Hepatocyte (in vitro differentiated cells): Measurements from ENCODE around the gene FERMT3. TPM values are rescaled to one million over a fixed set of nuclear protein-coding genes. Genes with fewer than 3 reads are reported as not detected.

Experiments
- DNase-seq: peaks from one replicate; pipeline ENCODE4 v3.0.0-alpha.2; 2016; ENCODE audit warnings: low spot score
- H2AFZ ChIP-seq: fragments of 200-600 bp; sonication (generic); 2 replicates; pipeline ENCODE4 v1.6.0; 2016; ENCODE audit warnings: antibody characterized with exemption, mild to moderate bottlenecking
- H3K27ac ChIP-seq: fragments of 200-600 bp; sonication (generic); 2 replicates; pipeline ENCODE4 v1.5.1; 2016; ENCODE audit warnings: mild to moderate bottlenecking
- H3K27me3 ChIP-seq: fragments of 200-600 bp; sonication (generic); 2 replicates; pipeline ENCODE4 v1.6.1; 2016
- H3K36me3 ChIP-seq: fragments of 200-600 bp; sonication (generic); replicated peaks from 2 replicates; pipeline ENCODE4 v1.5.1; 2016; ENCODE audit warnings: low read depth; ENCODE audit not compliant: insufficient read depth
- H3K4me1 ChIP-seq: fragments of 200-600 bp; sonication (generic); 2 replicates; pipeline ENCODE4 v1.5.1; 2016; ENCODE audit warnings: mild to moderate bottlenecking, moderate library complexity; ENCODE audit not compliant: insufficient read depth
- H3K4me2 ChIP-seq: fragments of 200-600 bp; sonication (generic); 2 replicates; pipeline ENCODE4 v1.6.0; 2016
- H3K4me3 ChIP-seq: fragments of 200-600 bp; sonication (generic); 2 replicates; pipeline ENCODE4 v1.5.1; 2016; ENCODE audit warnings: mild to moderate bottlenecking
- H3K79me2 ChIP-seq: fragments of 200-600 bp; sonication (generic); 2 replicates; pipeline ENCODE4 v1.6.0; 2017; ENCODE audit warnings: mild to moderate bottlenecking
- H3K9me2 ChIP-seq: fragments of 200-600 bp; sonication (generic); replicated peaks from 2 replicates; pipeline ENCODE4 v1.6.0; 2017; ENCODE audit warnings: mild to moderate bottlenecking; ENCODE audit not compliant: insufficient read depth
- H3K9me3 ChIP-seq: fragments of 200-600 bp; sonication (generic); 2 replicates; pipeline ENCODE4 v1.5.1; 2016; ENCODE audit warnings: low read depth, mild to moderate bottlenecking
- H4K20me1 ChIP-seq: fragments of 200-600 bp; sonication (generic); 2 replicates; pipeline ENCODE4 v1.6.0; 2016; ENCODE audit warnings: mild to moderate bottlenecking; ENCODE audit not compliant: insufficient read depth, poor library complexity, severe bottlenecking
- EZH2 ChIP-seq: fragments of 200-600 bp; sonication (generic); IDR thresholded peaks from 2 replicates; pipeline ENCODE4 v1.6.1; 2016; ENCODE audit warnings: antibody characterized with exemption, mild to moderate bottlenecking, borderline replicate concordance
- EZH2phosphoT487 ChIP-seq: fragments of 200-600 bp; sonication (generic); IDR thresholded peaks from one replicate; pipeline ENCODE4 v1.6.1; 2018; ENCODE audit warnings: antibody characterized with exemption, mild to moderate bottlenecking, low read depth, moderate library complexity; ENCODE audit not compliant: unreplicated experiment, severe bottlenecking
- WGBS: methylation state at CpG from one replicate; pipeline ENCODE4 v1.1.6; 2016; ENCODE audit warnings: low lambda C conversion rate; ENCODE audit errors: missing lambda C conversion rate; 5-methylcytosine and 5-hydroxymethylcytosine counted together
- polyA plus RNA-seq: library from polyadenylated mRNA; unstranded; fragments of >200 nt; fragmentation: Nextera tagmentation; extraction: Ambion mirVana; gene quantifications from 2 replicates; pipeline ENCODE4 v1.2.1, GENCODE V29; 2016
- total RNA-seq: library from RNA; depleted of rRNA; stranded (reverse); fragments of >200 nt; gene quantifications from 2 replicates; pipeline ENCODE4 v1.2.3, GENCODE V29; 2014
- TF ChIP-seq, protein P1 (sequence below): fragments of 200-600 bp; sonication (generic); IDR thresholded peaks from 2 replicates; pipeline ENCODE4 v1.5.1; 2016; ENCODE audit warnings: antibody characterized with exemption, mild to moderate bottlenecking; ENCODE audit not compliant: poor library complexity

Gene FERMT3
- total and polyA plus RNA-seq, 2 experiments from 2014 or later = 1.6 TPM; not detected in 1

DNA sequence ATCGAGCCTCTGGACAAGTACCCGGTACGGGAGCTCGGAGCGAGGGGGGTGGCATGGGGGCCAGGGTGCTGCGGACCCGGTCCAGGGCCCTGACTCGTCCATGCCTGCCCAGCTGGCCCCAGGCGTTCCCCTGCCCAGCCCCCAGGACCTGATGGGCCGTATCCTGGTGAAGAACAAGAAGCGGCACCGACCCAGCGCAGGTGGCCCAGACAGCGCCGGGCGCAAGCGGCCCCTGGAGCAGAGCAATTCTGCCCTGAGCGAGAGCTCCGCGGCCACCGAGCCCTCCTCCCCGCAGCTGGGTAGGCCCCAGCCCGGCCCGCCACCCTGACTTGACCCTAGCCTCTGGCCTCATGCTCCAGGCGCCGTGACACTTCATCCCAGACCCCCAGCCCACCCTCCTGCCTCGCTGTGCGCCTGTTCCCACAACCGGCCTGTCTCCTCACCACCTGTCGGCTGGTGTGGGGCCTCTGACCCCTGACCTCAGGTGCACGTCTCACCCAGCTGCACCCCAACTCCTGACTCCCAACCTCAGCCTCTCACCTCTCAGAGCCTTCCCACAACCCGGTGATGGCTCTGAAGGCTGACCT is 52.5 kb downstream of the FERMT3 start:
- no peaks in the 10 kb centered on the region for H3K36me3 ChIP-seq
- 98% methylated on average over 25 of the region's 32 CpGs for WGBS

DNA sequence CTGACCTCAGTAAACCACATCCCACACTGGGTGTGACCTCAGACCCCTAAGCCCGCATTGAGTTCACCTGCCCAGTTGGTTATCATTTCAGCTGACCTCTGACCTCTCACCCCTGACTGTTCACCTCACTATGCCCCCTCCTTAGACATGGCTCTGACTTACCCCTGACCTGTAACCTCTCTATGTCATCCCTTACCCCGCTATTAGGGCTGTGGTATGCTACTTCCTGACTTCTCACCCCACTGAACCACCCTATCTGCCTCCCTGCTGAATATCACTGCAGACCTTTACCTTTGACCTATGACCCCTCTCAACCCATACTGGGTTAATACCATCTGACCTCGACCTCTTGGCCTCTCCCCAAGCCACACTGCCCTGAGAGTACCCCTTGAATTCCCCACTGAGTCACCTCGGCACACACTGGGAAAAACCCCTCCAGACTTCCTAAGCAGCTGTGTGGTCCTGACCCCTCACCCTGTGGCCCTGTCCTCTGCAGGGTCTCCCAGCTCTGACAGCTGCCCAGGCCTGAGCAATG is 53.1 kb downstream of the FERMT3 start:
- no peak for DNase-seq
- no peaks in the 10 kb centered on the region for H3K9me2 ChIP-seq
- no peaks in the 10 kb centered on the region for H3K79me2 ChIP-seq
- H3K4me3 ChIP-seq = no peak overlapping the region
- H3K27me3 ChIP-seq = no peaks in the 10 kb centered on the region
- no peaks in the 10 kb centered on the region for H3K36me3 ChIP-seq
- no peak overlapping the region for H3K27ac ChIP-seq
- 95% methylated on average over 4 of the region's 4 CpGs for WGBS
- no peaks in the 10 kb centered on the region for H3K9me3 ChIP-seq
- H3K4me2 ChIP-seq = no peak overlapping the region
- H3K4me1 ChIP-seq = no peaks in the 10 kb centered on the region
- no peak overlapping the region for H2AFZ ChIP-seq
- H4K20me1 ChIP-seq = no peaks in the 10 kb centered on the region
- TF ChIP-seq EZH2phosphoT487 = no peak

More for the DNA sequence above, 52.5 kb downstream of the FERMT3 start:
- Histone ChIP-seq H3K9me2 (no peaks in the 10 kb centered on the region), H2AFZ (no peak overlapping the region), H4K20me1 (no peaks in the 10 kb centered on the region), H3K4me1 (no peaks in the 10 kb centered on the region), H3K79me2 (no peaks in the 10 kb centered on the region), H3K9me3 (no peaks in the 10 kb centered on the region), H3K4me2 (no peak overlapping the region), H3K27ac (no peak overlapping the region), H3K27me3 (no peaks in the 10 kb centered on the region), H3K4me3 (no peak overlapping the region)
- no peak for DNase-seq
- TF ChIP-seq, protein P1, sequence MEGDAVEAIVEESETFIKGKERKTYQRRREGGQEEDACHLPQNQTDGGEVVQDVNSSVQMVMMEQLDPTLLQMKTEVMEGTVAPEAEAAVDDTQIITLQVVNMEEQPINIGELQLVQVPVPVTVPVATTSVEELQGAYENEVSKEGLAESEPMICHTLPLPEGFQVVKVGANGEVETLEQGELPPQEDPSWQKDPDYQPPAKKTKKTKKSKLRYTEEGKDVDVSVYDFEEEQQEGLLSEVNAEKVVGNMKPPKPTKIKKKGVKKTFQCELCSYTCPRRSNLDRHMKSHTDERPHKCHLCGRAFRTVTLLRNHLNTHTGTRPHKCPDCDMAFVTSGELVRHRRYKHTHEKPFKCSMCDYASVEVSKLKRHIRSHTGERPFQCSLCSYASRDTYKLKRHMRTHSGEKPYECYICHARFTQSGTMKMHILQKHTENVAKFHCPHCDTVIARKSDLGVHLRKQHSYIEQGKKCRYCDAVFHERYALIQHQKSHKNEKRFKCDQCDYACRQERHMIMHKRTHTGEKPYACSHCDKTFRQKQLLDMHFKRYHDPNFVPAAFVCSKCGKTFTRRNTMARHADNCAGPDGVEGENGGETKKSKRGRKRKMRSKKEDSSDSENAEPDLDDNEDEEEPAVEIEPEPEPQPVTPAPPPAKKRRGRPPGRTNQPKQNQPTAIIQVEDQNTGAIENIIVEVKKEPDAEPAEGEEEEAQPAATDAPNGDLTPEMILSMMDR = no peak
- TF ChIP-seq EZH2 = no peak
- no peak for TF ChIP-seq EZH2phosphoT487

DNA sequence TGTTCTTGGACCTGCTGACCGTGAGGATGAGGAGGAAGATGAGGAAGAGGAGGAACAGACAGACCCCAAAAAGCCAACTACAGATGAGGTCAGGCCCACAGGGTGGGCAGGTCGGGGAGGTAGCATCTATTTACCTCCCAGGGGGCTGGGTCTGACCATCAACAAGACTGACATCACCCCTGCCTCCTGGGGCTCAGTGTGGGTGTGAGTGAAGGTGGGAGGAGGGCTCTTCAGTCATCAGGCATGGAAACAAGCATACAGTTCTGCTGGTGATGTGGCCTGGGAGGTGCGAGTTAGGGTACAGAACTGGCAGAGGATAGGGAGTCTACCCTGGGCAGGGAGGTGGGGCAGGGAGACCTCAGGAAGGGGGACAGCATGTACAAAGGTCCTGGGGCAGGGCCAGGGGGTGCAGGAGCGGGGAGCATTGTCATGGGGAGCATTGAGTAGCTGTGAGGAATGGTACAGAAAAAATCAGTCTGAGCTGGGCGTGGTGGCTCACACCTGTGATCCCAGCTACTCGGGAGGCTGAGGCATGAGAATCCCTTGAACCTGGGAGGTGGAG is 53.7 kb downstream of the FERMT3 start:
- H3K27me3 ChIP-seq = no peaks in the 10 kb centered on the region
- no peak overlapping the region for H3K27ac ChIP-seq
- no peaks in the 10 kb centered on the region for H3K4me1 ChIP-seq
- no peaks in the 10 kb centered on the region for H3K9me3 ChIP-seq
- H3K79me2 ChIP-seq = no peaks in the 10 kb centered on the region
- DNase-seq = no peak
- WGBS = 98% methylated on average over 6 of the region's 6 CpGs
- H3K9me2 ChIP-seq = no peaks in the 10 kb centered on the region
- H3K4me3 ChIP-seq = no peak overlapping the region
- H4K20me1 ChIP-seq = no peaks in the 10 kb centered on the region
- TF ChIP-seq, protein P1 = no peak
- no peak for TF ChIP-seq EZH2
- TF ChIP-seq EZH2phosphoT487 = no peak
- H2AFZ ChIP-seq = no peak overlapping the region
- no peaks in the 10 kb centered on the region for H3K36me3 ChIP-seq
- H3K4me2 ChIP-seq = no peak overlapping the region

DNA sequence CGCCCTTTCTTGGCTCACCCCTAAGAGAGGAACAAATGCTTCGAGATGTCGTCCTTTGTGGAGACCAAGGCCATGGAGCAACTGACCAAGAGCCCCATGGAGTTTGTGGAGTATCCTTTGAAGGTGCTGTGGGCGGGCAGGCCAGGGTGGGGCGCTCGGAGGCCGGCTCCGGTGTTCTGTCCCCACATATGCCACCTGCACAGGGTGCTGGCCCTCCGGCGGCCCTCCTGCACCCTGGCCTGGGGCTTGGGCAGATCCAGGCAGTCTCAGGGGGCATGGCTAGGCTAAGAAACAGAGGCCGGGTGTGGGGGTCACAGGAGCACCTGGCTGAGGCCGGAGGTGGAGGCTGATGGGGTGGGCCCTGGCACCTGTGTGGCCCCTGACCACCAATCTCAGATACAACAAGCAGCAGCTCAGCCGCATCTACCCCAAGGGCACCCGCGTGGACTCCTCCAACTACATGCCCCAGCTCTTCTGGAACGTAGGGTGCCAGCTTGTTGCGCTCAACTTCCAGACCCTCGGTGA is 55.1 kb downstream of the FERMT3 start:
- no peaks in the 10 kb centered on the region for H3K27me3 ChIP-seq
- H3K36me3 ChIP-seq = no peaks in the 10 kb centered on the region
- no peaks in the 10 kb centered on the region for H4K20me1 ChIP-seq
- H3K27ac ChIP-seq = no peak overlapping the region
- no peak overlapping the region for H3K4me3 ChIP-seq
- no peak overlapping the region for H3K4me2 ChIP-seq
- TF ChIP-seq EZH2 = no peak
- no peak for TF ChIP-seq EZH2phosphoT487
- TF ChIP-seq, protein P1 = no peak
- WGBS = 96% methylated on average over 17 of the region's 18 CpGs
- no peak overlapping the region for H2AFZ ChIP-seq
- H3K4me1 ChIP-seq = no peaks in the 10 kb centered on the region
- H3K79me2 ChIP-seq = no peaks in the 10 kb centered on the region
- no peak for DNase-seq
- H3K9me3 ChIP-seq = no peaks in the 10 kb centered on the region
- H3K9me2 ChIP-seq = no peaks in the 10 kb centered on the region
